ENCODE results near the gene UNC5CL.

UNC5CL gene

DNA sequence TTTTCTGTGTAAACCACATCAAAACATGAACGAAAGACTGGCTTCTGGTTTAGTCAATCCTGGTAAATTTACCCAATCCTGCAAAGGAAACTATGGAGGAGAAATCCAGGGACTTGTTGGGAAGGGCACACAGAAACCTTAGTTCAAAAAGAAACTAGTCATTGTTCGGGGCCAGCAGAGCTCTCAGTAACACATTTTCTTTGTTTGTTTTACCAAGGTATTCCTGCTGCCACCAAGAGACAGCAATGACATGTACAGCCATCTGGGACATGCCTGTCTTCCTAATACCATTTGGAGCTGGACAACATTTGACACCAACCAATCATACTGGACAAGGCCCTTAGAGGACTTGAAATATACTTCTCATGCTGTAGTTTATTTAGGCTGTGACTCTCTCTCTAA is 24.9 kb upstream of the UNC5CL start:
- FAIRE-seq (no peak), DNase-seq (ENCODE audit: insufficient read length, low spot score) (no peak)

- no peak for FAIRE-seq
- no peak for DNase-seq (ENCODE audit: insufficient read length, low spot score)
Observed at GRCh38 chr6:41062056-41062455, 23.0 kb upstream of the UNC5CL start.

GRCh38 chr6:41061196-41061726 is 22.2 kb upstream of the UNC5CL start:
- DNase-seq (ENCODE audit: insufficient read length, low spot score): no peak
- no peak for FAIRE-seq

DNA sequence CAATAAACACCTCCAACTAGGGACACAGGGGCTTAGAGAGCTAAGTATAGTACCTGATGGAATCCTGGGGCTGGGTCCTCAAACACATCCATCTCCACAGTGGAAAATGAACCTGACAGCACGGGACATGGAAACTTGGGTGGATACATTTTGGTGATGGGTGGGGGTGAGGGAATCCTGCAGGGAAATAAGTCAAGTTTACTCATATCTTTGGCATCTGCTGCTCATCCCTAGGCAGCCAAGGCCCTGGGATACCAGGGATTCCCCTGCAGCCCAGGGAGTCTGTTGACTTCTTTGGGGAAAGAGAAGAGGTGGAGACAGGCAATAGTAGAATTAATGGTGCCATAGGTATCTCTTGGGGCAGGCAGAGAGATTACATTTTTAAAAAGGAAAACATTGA is 20.5 kb upstream of the UNC5CL start:
- no peak for DNase-seq (ENCODE audit: insufficient read length, low spot score)
- FAIRE-seq: no peak

DNA sequence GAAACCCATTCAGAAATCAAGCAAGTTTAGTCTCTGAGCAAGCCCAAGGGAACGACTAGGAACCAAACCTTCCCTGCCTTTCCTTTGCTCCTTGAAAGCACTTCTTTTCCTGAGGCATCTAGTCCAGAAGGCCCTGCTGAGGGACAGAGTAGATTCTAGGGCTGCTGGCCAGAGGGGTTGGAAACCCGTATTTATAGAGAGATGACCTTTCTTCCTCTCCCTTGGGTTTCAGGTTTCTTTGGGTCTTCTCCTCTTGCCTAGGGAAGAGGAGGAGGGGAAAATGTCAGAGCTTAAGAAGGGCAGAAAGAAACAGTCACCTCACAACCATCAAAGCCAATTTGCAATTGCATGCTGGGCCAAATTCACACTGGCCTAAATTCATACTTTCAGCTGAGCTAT is 19.8 kb upstream of the UNC5CL start:
- DNase-seq (ENCODE audit: insufficient read length, low spot score) (no peak), FAIRE-seq (no peak)

- DNase-seq (ENCODE audit: insufficient read length, low spot score): no peak
- FAIRE-seq: no peak
Observed at GRCh38 chr6:41056768-41057490, 17.9 kb upstream of the UNC5CL start.

GRCh38 chr6:41055149-41055548 is 16.1 kb upstream of the UNC5CL start:
- FAIRE-seq: no peak
- DNase-seq (ENCODE audit: insufficient read length, low spot score): no peak

GRCh38 chr6:41054511-41054910 is 15.5 kb upstream of the UNC5CL start:
- DNase-seq (ENCODE audit: insufficient read length, low spot score) (no peak), FAIRE-seq (no peak)

DNA sequence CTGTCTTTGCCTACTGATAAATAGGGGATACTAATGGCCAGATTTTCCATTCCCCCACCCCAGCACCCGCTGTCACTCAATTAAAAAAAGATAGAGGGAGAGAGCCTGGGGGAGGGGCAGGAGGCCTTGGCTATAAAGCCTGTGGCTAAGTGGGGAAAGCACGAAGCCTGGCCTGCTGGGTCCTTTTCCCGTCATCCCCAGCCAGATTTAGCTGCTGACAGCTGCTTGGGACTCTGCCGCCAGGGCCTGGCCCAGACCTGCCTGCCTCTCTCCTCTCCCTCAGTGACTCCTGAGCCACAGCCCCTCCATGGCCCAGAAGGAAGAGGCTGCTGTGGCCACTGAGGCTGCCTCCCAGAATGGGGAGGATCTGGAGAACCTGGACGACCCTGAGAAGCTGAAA is 14.0 kb upstream of the UNC5CL start, which contains the start of gene APOBEC2:
Gene APOBEC2, plus strand, starts transcription at position 162 of the 400 bp plus-strand sequence. Its CDS starts 146 bp downstream, at position 308.
- DNase-seq (ENCODE audit: insufficient read length, low spot score) (no peak), FAIRE-seq (no peak)

GRCh38 chr6:41051873-41052272 is 12.9 kb upstream of the UNC5CL start:
- DNase-seq (ENCODE audit: insufficient read length, low spot score): no peak
- no peak for FAIRE-seq

DNA sequence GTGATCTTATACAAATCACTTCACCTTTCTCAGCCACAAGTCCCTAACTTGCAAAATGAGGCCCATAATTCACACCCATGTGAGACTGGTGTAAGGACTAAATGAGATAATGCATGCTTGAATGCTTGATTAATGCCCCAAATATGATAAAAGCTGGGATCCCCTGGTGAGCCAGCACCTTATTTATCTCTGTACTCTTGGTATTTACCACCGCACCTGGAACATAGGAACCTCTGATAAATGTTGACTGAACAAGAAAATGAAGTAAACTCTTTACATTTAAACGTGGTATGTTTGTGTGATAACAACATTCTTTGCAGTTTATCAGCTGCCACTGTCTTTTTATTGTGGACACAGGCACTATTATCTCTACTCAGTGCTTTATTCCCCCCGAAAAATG is 11.5 kb upstream of the UNC5CL start:
- DNase-seq (ENCODE audit: insufficient read length, low spot score): no peak
- no peak for FAIRE-seq

GRCh38 chr6:41049955-41050354 is 10.9 kb upstream of the UNC5CL start:
- no peak for FAIRE-seq

GRCh38 chr6:41049521-41049920 is 10.5 kb upstream of the UNC5CL start:
- no peak for DNase-seq (ENCODE audit: insufficient read length, low spot score)

More at GRCh38 chr6:41049955-41050354, 10.9 kb upstream of the UNC5CL start:
- no peak for DNase-seq (ENCODE audit: insufficient read length, low spot score)

GRCh38 chr6:41047745-41048732 is 9.0 kb upstream of the UNC5CL start:
- FAIRE-seq: no peak

More at GRCh38 chr6:41049521-41049920, 10.5 kb upstream of the UNC5CL start:
- FAIRE-seq: no peak

GRCh38 chr6:41047306-41047705 is 8.3 kb upstream of the UNC5CL start:
- DNase-seq (ENCODE audit: insufficient read length, low spot score) (no peak), FAIRE-seq (no peak)

More at GRCh38 chr6:41047745-41048732, 9.0 kb upstream of the UNC5CL start:
- DNase-seq (ENCODE audit: insufficient read length, low spot score): no peak

DNA sequence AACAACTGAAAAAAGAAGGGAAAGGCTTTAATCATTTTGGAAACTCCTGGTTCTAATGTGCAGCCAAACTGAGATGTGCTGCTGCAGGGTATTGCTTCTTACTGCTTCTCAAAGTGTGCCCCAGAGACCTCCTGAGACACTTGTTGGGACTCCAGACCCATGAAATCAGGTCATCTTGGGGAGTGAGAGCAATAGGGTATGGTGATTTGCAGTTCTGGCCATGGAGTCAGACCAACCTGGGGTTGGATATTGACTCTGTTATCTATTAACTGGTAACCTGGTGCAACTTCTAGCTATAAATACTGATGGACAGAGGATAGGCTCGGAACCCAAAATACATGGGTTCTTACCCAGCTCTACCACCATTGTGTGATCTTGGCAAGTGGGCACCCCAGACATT is 7.1 kb upstream of the UNC5CL start:
- FAIRE-seq: no peak

DNA sequence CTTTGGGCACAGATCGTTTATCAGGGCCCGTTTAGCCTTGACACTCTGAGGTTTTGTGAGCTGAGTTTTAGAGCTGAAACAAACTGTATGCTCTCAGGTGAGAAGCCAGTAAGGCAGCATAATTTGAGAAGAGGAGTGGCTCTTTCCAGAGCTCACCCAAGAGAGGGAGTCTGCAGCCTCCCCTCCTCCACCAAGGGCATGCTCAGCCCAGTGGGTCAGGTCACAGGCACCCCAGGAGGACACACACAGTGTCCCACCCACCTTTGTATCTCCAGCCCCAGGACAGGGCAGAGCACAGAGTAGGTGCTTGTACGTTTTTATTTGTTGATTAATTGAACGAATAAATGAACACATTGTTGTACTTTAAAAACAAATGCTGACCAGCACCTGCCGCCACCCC is 6.6 kb upstream of the UNC5CL start:
- DNase-seq (ENCODE audit: insufficient read length, low spot score) (no peak), FAIRE-seq (no peak)

More for the DNA sequence above, 7.1 kb upstream of the UNC5CL start:
- DNase-seq (ENCODE audit: insufficient read length, low spot score): no peak

DNA sequence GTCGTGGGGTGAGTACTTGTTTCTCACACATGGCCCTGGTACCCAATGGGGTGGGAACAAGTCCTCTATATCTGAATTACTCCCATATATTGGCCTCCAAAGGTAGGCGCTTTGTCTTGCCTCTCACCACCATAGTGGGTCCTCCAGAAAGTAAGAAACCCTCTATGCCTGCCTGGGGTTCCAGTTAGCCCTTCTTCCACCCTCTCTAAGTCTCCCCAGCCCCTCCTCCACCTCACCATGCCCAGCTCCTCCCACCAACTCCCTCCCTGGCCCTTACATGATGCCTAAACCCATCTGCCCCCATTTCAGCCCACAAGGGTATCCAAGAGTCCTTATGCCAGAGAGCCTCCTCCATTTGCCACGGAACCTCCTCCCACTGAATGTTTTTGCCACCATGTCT is 4.1 kb upstream of the UNC5CL start:
- FAIRE-seq (no peak), DNase-seq (ENCODE audit: insufficient read length, low spot score) (no peak)

GRCh38 chr6:41042226-41043055 is 3.4 kb upstream of the UNC5CL start, which contains the start of gene TSPO2:
Gene TSPO2, plus strand, starts transcription at chr6:41042467. Its CDS starts 519 bp downstream, at chr6:41042986.
- FAIRE-seq: no peak
- DNase-seq (ENCODE audit: insufficient read length, low spot score): no peak

GRCh38 chr6:41040940-41041536 is 2.0 kb upstream of the UNC5CL start:
- DNase-seq (ENCODE audit: insufficient read length, low spot score): no peak
- no peak for FAIRE-seq

Measured in HTR-8/SVneo (cell line).